ENCODE results near the gene MYO3B.
"Not testable (repeated sequence)": the region's sequence is repeated elsewhere in the genome, so short reads cannot be mapped to it uniquely, and the experiment has no call there.

Gene MYO3B

GRCh38 chr2:170503971-170504809 is 326.2 kb downstream of the MYO3B start:
- DNase-seq (ENCODE audit: low read depth in 2 of 2) = no peak

- no peak for DNase-seq (ENCODE audit: low read depth in 2 of 2)
These were observed 326.8 kb downstream of the MYO3B start for GRCh38 chr2:170504810-170505145.

GRCh38 chr2:170505631-170506275 is 327.8 kb downstream of the MYO3B start:
- no peak for DNase-seq (ENCODE audit: low read depth in 2 of 2)

- DNase-seq (ENCODE audit: low read depth in 2 of 2) = no peak
These were observed 331.7 kb downstream of the MYO3B start for GRCh38 chr2:170509452-170510193.

GRCh38 chr2:170512266-170512665 is 334.3 kb downstream of the MYO3B start:
- no peak for DNase-seq (ENCODE audit: low read depth in 2 of 2)

GRCh38 chr2:170514140-170514539 is 336.2 kb downstream of the MYO3B start:
- DNase-seq (ENCODE audit: low read depth in 2 of 2) = no peak

- DNase-seq (ENCODE audit: low read depth in 2 of 2) = no peak
These were observed 339.6 kb downstream of the MYO3B start for GRCh38 chr2:170517538-170517937.

GRCh38 chr2:170518911-170519310 is 341.0 kb downstream of the MYO3B start:
- no peak for DNase-seq (ENCODE audit: low read depth in 2 of 2)

GRCh38 chr2:170521299-170521698 is 343.4 kb downstream of the MYO3B start:
- DNase-seq (ENCODE audit: low read depth in 2 of 2) = no peak

GRCh38 chr2:170523506-170523905 is 345.6 kb downstream of the MYO3B start:
- DNase-seq (ENCODE audit: low read depth in 2 of 2) = no peak

- DNase-seq (ENCODE audit: low read depth in 2 of 2) = no peak
These were observed 347.1 kb downstream of the MYO3B start for GRCh38 chr2:170524828-170525565.

- no peak for DNase-seq (ENCODE audit: low read depth in 2 of 2)
These were observed 347.6 kb downstream of the MYO3B start for GRCh38 chr2:170525566-170525900.

- DNase-seq (ENCODE audit: low read depth in 2 of 2) = no peak
These were observed 352.4 kb downstream of the MYO3B start for GRCh38 chr2:170530284-170530745.

GRCh38 chr2:170530803-170531564 is 353.0 kb downstream of the MYO3B start:
- no peak for DNase-seq (ENCODE audit: low read depth in 2 of 2)

GRCh38 chr2:170531876-170532275 is 353.9 kb downstream of the MYO3B start:
- no peak for DNase-seq (ENCODE audit: low read depth in 2 of 2)

- no peak for DNase-seq (ENCODE audit: low read depth in 2 of 2)
These were observed 355.2 kb downstream of the MYO3B start for GRCh38 chr2:170533156-170533555.

- DNase-seq (ENCODE audit: low read depth in 2 of 2) = no peak
These were observed 357.6 kb downstream of the MYO3B start for GRCh38 chr2:170535552-170535951.

- no peak for DNase-seq (ENCODE audit: low read depth in 2 of 2)
These were observed 366.9 kb downstream of the MYO3B start for GRCh38 chr2:170544817-170545216.

GRCh38 chr2:170548304-170548703 is 370.4 kb downstream of the MYO3B start:
- no peak for DNase-seq (ENCODE audit: low read depth in 2 of 2)

- DNase-seq (ENCODE audit: low read depth in 2 of 2) = no peak
These were observed 372.6 kb downstream of the MYO3B start for GRCh38 chr2:170550501-170550900.

- not testable (repeated sequence) for DNase-seq (ENCODE audit: low read depth in 2 of 2)
These were observed 374.0 kb downstream of the MYO3B start for GRCh38 chr2:170551899-170552298.

Measured in stimulated activated CD4-positive, alpha-beta T cell treated with anti-CD3 and anti-CD28 coated beads, Interleukin-1b, Interleukin-23, amount 100 ng/mL, for 4 hours (primary cell).